Amniotic epithelial cell (primary cell): ENCODE results near the gene RCVRN.
"Not testable (repeated sequence)": the region's sequence is repeated elsewhere in the genome, so short reads cannot be mapped to it uniquely, and the experiment has no call there.

Source experiments
- DNase-seq: peaks from one replicate; pipeline ENCODE4 v3.0.0-alpha.2; 2010; ENCODE audit warnings: low read depth

Gene RCVRN

DNA sequence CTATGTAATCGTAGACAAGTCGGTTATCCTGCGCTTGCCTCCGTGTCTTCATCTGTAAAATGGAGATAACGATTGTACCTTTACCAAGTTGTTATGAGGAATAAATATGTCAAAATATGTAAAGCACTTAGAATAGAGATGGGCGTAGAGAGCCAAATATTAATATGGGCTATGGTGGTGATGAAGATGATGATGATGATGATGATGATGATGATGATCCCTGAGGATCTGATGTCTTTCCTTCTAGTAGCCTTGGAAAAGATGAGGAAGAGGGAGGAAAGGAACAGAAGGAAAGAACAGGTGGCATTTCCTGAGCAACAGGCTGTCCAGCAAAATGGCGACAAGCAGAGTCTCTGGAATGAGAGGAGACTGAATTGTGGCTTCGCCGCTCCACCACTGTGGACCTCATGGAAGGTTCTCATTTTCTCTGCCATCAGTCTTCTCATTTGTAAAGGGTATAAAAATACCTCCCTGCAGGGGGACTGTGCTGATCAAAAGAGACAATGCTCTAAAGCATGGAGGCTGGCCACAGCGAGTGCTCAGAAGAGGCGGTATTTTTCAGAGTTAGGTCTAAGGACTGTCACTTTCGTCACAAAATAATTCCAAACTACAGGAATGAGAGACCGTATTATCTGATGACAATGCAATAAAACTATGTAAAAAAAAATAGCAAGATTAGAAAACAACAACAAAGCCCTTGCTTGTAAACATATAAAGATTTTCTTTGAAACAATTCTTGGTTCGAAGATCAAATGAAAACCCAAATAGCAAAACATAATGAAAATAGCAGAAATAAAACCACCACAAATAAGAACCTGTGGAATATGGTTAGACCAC, 17.2 kb upstream of the RCVRN start:
- no peak for DNase-seq

DNA sequence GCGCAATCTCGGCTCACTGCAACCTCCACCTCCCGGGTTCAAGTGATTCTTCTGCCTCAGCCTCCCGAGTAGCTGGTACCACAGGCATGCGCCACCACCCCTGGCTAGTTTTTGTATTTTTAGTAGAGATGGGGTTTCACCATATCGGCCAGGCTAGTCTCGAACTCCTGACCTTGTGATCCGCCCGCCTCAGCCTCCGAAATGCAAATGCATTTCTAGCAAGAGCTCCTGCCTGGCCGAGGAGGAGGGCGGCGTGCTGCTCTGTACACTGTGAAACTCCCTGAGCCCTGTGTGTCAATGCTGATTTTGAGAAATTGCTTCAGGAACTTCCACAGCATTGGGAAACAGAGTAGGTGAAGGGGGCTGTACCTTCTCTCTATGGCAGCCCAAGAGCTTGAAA, 16.1 kb upstream of the RCVRN start:
- DNase-seq: not testable (repeated sequence)

DNA sequence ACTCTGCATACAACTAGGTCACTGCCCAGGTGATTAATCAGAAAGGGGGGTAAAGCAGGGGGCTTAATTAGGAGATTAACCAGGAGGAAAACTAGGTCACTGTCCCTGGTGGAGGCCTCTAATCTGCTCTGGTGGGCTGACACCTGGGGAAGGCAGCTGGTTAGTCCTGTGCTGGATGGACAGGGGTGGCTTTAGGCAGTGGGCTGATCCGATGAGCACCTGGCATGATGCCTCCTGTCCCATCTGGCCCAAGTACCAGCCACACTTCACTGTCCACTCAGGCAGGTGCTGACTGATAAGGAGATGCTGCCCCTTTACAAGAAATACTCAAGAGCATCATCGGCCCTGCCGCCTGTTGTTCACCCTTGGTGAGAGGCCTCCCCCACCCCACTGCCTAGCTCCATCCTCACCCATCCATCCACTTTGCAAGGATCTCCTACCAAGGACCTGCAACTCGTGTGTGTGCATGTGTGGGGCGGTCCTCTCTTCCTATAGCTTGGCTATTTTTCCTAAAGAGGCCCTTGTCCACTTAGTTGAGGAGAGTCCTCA, 13.8 kb upstream of the RCVRN start:
- no peak for DNase-seq

DNA sequence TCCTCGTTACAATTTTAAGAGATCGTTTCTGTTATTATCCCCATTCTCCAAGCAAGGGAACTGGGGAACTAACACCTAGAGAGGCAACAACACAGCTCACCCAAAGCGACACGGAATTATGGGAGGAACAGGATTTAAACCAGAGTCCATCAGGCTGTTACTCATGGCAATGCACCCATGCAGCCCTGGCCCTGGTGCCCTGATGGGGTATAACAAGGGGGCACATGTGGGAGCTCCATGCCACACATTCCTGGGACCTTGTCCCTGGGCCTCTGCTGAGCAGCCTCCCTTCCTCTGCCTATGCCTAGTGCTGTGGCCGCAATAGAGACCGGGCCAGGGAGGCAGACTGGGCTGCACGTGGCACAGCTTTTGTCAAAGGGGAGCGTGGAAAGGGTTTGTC, 13.3 kb upstream of the RCVRN start:
- DNase-seq: no peak

DNA sequence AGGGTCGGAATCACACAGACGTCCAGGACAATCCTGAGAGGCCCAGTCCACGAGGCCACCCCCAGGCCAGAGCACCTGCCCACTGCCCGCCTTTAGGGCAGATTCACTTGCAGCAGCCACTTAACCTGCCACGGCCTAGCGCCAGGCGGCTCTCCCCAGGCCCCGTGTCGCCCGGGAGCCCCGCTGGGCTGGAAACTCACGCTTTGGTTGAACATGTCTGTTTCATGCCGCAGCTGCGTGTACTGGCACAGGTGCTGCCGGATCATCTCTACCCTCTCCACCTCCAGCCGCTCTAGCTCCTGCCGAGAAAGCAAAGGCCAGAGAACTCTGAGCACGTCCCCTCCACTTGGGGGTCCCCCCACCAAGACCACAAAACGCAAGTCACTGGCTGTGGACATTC, 12.7 kb upstream of the RCVRN start:
- DNase-seq: no peak

DNA sequence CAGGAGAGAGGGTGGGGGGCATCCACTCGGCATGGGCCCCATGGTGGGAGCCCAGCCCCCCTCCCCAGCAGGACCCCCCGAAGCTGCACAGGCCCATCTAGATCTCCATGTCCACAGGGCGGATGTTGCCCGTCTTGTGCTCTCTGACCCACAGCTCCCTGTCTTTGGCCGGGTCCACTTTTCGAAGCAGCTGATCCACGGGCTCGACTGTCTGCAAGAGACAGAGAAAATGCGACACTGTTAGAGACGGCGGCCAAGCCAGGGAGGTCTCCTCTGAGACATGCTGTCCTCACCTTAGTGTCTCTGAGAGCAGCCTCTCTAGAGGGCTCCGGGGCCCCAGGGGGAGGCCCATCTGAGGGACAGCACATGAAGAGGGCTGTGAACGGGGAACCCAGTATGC, 12.1 kb upstream of the RCVRN start:
- DNase-seq: no peak

DNA sequence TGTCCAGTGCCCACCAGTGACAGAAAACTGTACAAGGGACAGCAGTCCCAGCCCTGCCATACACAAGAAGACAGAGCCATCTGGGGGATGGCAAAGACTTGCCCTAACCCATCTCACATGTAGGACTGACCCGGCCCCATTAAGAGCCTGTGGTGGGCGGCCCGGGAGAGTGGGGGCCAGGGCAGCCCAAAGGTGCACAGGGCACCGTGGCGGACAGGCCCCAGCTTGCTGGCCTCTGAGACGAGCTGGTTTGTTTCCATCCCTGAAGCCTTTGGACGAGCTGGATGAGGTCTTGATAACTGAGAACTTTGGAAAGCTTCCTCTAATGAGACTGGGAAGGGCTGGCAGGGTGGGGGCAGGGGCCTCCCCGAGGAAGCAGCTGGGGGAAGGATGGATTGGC, 11.0 kb upstream of the RCVRN start:
- no peak for DNase-seq

DNA sequence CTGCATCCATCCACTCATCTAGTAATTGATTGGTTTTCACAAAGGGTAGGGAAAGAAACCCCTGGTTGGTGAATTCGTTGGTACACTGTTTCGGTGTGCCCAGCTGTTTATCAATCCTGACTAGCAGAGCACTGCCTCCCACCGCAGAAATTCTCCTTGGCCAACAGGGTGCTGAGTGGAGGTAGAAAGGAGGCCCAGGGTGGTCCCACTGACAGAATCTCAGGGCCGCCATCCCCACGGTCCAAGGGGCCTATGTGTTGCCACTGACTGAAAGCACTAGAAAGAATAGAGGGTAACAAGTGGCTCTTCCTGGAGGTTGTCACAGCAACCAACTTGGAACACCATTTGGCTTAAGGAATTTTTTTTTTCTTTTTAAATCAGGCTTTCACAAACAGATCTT, 8.4 kb upstream of the RCVRN start:
- no peak for DNase-seq

DNA sequence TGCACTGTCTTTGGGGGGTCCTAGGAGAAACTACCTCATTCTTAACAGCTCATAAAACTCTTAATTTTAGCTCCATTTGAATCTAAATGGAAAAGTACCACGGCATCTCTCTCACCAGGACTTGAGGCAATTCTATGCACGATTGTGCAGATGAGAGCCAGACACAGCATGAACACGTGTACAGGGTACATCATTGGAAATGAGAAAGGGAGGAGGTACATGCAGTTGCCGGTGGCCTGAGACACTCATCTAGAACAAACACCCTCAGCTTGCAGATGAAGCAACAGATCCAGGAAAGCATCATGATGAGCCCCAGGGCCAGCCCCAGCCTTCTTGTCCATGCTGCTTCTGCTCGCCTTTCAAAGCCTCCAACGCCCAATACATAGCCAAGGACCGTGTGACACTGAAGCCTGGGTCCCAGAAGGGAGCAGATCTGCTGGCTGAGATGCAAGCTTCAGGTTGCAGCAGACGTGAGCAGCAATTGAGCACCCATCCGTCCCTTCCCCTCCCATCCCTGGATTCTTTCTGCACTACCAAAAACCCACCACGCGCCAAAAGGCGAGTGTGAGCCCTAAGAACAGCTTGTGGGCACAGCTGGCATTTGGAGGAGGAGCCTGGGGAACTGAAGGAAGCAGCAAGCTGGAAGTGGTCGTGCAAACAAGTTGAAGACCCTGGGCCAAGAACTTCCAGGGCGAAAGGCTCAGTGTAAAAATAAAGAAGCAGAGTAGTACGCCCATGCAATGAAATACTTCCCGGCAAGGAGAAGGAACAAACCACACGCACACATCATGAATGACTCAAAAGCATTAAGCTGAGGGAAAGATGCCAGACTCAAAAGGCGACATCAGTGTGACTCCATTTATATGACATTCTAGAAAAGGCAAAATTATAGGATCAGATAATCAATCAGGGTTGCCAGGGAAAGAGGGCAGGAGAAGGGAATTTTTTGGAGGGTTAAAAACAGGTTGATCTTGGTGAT, 7.3 kb upstream of the RCVRN start:
- DNase-seq: no peak

DNA sequence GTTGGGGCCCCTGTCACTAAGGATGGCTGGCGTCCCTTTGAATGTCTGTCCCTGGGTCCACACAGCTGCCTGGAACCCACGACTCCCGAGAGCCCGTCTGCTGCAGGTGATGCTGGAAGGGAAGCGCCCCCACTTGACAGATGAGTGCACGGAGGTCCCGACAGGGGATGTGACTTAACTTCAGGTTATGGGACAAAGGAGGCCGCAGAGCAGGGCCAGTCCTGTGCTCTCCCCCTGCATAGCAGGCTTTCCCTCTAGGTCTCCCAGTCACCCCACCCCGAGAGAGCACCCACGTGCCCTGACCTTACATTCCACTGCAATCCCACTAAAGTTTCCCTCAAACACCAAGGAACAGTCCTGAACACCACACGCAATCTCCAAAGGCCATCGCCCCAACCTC, 6.0 kb upstream of the RCVRN start:
- no peak for DNase-seq

DNA sequence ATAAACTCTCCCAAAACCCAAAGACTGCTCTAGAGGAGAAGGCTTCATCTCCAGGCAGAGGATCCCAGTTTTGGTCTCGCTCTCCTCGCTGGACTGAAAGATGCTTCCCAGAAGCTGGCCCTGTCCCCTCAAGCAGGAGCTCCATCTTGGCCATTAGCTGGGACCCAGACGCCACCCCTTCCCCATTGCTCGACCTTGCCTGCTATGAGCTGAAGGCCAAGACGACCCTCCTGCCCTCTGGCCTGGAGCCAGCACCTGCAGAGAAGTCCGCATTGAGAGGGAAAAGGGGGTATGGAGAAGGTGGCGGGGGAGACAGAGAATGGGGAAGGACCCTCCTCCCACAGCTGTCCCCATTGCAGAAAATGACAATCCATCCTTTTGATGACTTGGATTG, 3.6 kb upstream of the RCVRN start:
- no peak for DNase-seq

DNA sequence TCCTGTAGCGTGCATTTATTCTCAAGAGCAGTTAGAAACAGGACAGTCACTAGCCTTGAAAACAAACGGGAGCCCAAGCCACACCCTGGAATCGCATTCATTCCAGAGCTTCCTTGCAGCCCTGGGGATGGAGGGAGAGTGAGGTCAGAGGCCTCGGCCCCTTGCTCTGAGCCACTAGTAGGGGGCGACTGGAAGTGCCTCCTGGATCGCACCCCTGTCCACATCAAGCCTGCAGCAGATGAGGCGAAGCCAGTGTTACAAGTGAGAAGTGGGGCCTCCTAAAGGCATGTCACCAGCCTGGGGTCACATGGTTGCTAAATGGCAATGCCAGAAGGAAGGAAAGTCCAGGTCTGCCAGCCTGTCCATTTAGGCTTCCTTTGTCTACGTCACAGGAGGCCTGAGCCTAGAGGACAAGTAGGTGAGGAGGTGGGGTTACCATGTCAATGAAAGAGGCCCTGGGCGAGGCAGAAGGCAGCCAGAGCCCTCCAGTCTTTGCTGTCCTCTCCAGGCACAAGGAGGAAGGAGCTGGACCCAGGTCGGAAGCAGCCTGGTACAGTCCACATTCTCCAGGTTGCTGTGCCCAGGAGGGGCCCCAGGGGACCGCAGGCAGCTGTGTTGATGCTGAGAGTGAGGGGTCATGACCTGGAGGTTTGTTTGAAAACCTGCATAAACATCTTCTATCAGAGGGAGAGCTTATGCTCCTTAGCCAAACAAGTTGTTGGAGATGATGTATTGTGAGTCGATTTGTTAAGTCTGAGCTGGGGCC, 3.0 kb upstream of the RCVRN start:
- DNase-seq: no peak

DNA sequence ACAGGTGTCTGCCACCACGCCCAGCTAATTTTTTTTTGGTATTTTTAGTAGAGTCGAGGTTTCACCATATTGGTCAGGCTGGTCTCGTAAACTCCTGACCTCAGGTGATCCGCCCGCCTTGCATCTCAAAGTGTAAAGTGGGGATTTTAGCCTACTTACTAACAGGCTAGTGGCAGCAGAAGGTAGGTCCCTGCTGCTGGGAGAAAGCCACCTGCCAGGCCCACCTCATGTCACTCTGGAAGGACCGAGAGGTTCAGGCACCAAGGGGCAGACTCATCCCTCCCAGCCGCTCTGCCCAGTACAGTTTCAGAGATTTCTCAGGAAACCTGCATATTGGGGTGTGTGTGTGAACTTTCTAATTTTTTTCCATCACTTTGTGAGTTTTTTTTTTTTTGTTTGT, 2.1 kb upstream of the RCVRN start:
- DNase-seq: no peak

DNA sequence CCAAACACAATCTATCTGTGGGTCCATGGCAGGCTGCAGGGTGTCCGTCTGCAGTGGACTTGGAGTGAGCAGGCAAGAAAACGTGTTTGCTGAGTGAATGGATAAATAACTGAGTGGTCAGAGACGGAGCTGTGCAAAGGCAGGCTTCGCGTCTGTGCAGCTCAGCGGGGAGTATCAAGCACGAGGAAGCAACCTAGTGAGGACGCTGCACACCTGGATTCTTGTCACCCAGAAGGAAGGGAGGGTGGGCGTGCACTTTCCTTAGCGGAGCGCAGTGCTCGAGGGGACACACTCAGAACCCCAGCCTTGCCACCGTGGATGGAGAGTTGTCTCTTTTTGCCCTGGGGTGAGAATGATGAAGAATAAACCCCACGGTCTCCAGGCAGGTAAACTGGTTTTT, 1.5 kb upstream of the RCVRN start:
- no peak for DNase-seq

DNA sequence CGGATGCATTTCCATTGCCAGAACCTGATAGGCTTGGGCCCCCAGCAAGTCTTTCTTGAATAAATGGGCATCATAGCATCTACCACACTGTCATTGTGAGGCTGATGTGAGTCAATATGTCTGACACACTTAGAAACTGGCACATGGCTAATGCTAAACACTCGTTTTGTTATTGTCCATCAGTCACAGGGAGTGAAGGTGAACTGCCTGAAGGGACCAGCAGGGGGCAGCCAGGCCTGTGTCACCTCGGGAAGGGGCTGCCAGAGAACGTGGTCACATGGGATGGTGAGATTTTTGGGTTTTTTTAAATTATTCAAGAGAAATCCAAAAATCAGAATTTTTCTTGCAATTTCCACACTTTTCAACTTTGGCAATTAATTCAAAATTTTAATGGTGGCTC, 831 bp upstream of the RCVRN start:
- DNase-seq: no peak

DNA sequence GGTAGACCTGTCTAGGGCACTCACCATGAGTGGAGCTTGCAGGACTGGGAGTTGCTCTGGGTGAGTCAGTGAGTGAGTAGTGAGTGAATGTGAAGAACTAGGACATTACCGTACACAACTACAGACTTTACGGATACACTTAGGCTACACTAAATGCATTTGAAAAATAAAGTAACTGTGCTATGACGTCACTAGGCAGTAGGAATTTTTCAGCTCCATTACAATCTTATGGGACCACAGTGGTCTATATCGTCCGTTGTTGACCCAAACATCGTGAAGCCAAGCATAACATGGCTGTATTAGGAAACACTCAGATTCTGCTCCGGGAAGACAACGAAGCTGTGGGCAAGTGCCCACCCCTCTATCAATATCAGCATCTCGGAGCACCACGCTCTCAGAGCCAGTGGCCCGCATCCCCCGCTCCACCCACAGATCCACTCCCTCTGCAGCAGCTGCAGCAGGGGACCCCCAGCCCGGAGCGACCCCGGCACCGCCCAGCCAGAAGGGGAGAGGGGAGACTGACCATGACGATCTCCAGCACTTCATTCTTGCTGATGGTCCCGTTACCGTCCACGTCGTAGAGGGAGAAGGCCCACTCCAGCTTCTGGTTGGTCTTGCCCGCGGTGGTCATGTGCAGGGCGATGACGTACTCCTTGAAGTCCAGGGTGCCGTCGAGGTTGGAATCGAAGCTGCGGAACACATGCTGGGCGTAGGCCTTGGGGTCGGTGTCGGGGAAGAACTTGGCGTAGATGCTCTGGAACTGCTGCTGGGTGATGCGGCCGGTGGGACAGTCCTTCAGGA, 594 bp downstream of the RCVRN start:
- DNase-seq: no peak

DNA sequence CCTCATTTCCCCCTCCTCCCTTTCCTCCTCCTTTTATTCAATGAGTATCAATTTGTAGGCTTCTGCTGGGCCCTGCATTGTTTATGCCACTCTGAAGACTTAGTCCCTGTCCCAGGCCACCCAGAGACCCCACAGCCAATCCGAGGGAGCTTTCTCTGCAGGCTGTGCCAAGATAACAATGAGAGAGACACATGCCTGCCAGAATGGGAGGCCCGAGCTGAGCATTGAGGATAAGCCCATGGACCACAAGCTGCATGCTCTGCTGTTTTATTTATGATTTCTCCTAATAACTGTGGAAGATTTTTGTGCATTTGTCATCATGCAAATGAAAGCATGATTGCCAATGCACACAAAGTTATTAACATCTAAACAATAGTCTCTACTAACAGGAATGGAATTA, 3.0 kb downstream of the RCVRN start:
- no peak for DNase-seq

DNA sequence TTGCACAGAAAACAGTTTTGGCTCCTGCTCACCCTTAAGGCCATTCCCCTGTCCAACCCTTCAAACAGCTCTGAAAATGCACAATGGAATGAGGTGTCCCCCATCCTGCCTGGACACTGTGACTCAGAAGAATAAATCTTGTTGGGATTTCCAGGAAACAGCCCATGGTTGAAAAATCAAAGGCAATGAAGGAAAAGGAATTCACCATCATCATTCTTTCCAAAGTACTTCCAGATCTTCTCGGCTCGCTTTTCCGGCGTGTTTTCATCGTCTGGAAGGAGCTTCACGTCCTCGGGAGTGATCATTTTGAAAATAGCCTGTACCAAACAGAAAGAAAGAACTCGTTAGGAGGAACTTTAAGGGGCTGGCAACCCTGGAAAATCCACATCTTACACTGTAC, 4.3 kb downstream of the RCVRN start:
- peak; percentile 45 for DNase-seq

DNA sequence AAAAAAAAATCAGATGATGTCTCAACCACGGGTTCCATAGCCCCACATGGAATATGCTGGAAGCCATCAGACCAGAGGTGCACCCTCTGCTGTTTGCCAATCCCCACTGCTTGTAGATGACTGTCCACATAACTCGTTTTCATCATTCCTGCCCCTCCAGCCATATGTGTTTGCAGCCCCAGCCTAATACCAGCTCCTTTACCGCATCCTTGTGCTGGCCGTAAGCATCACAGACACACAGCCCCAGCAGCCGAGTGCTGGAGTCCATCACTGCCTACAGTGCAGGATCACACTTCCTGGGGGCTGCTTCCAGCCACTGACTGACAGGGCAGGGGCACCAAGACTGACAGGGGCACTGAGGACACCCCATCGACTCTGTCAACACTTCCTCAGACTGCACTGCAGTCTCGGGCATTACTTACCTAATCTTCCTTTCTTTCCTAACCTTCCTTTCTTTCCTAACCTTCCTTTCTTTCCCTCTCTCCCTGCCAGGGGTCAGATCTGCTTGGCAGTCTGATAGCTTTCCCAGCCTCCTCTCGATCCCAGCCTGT, 5.0 kb downstream of the RCVRN start:
- DNase-seq: no peak

DNA sequence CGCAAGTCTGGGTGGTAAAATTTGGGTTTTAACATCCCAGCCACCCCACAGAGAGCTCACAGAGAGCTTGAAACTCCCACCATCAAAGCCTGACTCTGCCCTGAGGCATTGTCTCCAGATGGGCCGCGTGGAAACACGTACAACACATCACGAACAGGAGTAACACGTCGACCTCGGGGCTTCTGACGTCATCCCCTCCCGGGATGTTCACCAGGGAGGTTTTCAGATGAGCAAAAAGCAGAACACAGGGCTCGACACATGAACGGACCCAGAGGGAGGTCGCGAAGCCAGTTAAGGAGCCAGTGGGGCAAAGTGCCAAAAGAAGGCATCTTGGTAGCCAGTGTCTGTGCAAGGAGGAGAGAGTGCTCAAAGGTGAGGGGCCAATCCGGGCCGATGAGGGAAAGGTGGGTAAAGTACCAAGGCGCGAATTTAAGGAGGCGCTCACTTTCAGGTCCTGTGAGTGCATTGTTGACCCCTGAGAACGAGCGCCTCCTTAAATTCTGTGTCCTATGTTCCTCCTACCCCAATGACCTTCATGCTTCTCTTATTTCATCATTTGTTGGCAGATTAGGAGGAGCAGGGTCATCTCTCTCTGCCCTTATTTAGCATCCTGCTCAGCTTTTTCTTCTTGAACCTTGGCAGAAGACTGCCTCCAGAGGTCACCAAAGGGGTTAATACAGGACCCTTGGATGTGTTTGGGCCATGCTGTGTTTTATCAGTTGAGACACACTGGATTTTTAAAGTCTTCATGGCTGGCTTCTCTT, 5.6 kb downstream of the RCVRN start:
- DNase-seq: no peak
